NCI-H1436 (cell line): ENCODE data around the gene KRT86.
"Not testable (repeated sequence)": the region's sequence is repeated elsewhere in the genome, so short reads cannot be mapped to it uniquely, and the experiment has no call there.

ENCODE experiments used
- DNase-seq: peaks from one replicate; lab custom pipeline; 2025; lab: John Stamatoyannopoulos, UW

KRT86 gene

DNA sequence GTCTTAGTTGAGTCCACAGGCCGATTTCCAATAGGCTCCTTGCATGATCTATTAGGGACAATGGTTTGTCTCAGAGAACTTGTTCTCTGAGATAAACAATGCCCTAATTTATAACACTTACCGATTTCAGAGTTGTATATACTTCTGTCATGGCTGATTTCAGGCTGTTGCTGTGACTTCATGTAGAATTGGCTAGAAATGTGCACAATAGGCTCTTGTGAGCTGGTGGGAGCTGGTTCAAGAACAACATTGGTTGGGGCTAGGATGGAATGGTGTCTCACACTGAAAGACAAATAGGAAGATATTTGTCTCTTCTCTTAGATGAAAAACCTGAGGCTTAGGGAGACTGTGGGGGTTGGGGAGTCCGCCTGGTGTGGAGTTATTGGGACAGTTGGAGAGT is 6.7 kb upstream of the KRT86 start:
- DNase-seq, result no peak

DNA sequence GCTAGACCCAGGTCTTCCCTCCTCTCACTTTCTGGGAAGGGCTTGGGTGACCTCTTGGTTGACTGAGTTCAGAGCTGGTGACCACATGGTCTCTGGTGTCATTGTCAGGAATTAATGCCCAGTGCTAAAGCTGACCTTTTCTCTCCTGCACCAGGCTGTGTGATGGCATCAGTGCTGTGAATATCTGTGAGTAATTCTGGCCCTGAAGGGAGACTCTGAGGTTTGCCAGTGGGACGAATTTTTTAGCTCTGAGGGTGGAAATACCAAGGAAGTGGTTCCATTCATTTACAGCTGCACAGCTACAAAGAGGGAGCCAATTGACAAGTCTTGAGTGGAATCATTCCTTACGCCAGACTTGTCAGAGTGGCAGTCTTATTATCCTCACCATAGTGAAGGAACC is 6.2 kb upstream of the KRT86 start:
- no peak for DNase-seq

DNA sequence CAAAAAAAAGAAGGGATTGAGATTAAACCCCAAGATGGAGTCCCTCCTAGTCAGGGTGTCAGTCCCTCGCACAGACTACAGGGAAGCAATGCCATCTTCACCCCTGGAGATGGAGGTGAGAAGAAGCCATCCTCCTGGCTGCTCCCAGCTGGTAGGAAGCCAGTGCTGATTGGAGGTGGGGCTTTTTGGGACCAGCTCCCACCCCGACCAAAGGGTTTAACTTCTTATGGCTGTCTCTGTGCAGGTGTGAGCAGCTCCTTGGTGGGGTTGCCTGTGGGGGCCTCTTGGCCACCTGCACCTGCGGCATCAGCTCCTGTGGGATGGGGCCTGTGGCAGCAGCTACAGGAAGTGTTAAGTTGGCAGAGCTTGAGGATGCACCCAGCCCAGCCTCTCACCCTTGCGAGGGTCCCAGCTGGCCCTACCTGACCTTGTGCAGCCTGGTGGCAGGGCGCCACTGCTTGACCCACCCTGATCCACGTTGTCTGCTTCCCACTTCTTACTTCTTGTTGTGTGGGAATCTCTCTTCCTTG is 3.8 kb upstream of the KRT86 start:
- no peak for DNase-seq

DNA sequence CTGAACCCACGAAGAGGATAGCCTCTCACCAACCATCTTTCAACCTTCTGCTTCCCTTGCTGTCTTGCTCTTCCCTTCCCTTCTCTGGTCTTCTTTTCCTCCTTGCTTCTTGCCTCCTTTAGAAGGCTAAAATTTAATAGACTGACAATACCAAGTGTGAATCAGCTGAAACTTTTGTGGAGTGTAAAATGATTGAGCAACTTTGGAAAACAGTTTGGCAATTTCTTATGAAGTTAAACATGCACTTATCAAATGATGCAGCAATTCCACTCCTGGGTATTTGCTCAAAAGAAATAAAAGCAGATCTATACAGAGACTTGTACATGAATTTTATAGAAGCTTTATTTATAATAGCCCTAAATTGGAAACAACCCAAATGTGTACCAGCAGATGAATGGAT is 3.3 kb upstream of the KRT86 start:
- no peak for DNase-seq

DNA sequence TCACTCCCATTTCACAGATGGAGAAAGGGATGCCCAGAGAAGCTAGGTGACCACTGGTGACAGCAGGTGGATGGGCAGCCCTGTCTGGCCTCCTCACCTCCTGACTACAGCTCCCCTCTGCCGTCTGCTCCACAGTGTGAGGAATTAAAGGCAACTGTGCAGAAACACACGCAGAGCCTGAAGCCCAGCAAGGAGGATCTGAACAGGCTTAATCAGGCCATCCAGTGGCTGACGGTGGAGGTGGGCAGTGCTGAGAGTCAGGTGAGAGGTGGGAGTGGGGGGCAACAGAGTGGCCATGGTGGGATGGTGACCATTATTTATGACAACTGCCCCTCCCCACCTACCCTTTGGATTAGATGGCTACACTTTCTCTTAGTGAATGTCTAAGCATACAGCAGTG is 1.2 kb downstream of the KRT86 start:
- no peak for DNase-seq

DNA sequence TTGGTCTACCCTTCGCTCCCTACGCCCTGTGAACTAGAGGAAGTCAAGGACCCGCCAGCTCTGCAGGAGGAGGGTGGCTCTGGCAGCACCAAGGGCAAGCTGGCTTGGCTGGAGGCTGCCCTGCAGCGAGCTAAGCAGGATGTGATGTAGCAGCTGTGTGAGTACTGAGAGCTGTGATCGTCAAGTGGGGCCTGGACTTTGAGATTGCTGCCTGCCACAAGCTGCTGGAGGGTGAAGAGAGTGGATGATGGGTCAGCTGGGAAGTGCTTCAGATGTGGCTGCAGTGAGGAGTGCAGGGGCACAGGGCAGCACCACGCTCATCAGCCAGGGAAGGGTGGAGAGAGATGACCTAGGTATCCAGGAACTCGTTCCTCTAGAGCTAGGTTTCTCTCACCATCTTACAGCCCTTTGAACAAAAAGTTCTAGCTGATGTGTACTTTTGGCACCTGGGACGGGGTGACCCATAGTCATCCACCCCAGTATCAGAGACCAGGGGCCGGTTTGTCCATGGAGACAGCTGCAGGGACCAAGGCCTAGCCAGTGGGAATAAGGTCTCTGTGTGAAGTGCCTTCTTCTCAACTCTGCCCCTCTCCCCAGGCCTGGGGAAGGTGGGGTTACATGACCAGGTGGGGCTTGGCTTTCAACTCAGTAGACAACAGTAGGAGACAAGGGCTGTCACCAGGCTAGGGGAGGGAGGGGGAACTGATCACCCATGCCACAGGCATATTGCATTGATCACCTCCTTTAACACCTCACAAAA is 3.2 kb downstream of the KRT86 start:
- no peak for DNase-seq

DNA sequence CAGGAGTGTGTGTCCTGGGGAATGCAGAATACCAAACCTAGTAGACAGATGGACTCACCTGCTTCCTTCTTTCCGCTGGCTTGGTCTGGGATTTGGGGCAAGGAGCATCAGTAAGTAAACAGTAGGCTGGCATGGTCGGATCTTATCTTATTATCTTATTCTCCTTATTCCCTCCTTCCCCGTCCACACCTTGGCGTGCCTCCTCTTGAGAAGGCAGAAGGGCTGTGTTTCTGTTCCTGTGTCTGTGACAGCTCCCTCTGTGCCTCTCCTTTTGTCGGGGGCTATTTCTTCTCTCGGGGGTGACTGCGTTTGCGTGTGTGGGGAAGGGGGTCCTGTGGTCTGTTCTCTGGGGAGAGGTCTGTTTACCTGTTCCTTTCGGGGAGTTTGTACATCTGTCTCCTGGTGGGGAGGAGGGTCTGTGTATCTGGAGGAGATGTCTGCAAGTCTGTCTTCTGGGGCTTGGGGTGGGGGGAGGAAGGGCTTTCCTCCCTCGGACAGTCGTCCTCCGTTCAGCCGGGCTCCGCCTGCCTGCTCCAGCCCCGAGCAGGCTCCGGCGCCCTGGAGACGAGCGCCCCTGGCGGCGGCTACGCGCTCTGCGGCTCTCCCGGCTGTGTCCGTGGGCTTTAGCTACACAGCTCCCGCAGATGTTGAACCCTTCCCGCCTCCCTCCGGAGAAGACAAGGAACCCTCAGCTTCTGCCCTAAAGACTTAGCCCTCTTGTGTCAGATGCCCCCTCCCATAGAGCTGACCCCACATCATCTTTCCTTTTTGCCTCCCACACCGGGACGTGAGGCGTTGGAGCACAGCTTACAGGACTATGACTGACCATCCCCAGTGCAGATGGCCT is 4.4 kb downstream of the KRT86 start:
- peak; percentile 69 for DNase-seq

DNA sequence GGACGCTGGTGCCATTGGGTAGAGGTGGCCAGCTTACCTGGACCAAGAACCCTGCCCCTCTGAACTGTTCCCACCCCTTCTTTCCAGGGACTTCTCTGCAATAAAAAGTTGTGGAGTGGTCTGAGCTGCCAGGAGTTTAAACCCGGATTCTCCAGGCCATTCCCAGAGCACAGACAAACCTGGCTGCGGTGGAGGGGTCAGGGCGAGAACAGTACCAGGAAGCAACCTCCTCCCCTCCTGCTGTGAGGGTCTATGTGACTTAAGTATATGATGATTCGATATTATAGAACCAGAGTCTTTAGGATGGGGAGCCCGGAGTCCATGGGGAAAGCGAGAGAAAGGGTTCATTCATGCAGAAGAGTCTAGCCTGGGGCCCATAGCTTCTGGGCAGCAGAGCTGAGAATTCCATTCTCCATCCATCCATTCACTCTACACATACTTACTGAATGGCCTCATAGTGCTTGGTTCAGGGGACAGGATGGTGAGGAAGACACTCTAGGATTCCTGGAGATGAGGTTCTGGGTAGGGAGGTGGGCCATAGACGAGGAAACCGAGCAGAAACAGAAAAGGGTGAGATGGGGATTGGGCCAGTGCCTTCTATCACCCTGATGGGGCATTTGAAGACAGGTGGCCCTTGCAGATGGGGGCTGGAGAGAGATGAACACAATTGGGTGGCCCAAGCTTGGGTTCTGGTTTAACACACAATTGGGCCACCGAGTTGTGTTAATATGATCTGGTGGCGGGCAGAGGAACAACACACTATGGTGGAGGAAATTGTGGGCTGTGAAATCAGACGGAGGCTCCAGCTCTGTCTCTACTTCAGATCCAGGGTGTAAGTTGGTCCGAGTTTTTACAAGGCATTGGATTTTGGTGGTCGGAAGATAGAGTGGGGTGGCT is 5.2 kb downstream of the KRT86 start:
- DNase-seq, result no peak

DNA sequence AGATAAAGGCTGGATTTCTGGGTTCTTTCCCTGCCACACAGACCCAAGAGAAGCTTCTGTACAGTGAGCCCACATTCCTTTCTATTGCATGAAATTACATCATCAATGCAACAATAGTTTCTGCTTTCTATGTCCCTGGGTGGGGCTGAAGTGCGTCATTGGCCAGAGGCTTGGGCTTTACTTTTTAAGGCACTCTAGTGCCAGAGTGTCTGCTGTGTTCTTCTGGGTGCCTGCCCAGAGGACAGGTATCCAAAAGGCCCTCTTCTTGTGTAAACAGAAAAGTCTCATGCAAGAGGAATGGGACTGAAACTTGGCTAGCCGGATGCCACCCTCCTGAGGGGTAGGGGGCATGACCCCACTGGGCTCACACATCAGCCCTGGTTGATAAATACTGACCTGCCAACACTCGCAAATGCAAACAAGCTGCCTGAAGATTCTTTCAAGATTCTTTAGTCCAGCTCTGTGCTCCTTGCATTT is 5.9 kb downstream of the KRT86 start:
- no peak for DNase-seq

DNA sequence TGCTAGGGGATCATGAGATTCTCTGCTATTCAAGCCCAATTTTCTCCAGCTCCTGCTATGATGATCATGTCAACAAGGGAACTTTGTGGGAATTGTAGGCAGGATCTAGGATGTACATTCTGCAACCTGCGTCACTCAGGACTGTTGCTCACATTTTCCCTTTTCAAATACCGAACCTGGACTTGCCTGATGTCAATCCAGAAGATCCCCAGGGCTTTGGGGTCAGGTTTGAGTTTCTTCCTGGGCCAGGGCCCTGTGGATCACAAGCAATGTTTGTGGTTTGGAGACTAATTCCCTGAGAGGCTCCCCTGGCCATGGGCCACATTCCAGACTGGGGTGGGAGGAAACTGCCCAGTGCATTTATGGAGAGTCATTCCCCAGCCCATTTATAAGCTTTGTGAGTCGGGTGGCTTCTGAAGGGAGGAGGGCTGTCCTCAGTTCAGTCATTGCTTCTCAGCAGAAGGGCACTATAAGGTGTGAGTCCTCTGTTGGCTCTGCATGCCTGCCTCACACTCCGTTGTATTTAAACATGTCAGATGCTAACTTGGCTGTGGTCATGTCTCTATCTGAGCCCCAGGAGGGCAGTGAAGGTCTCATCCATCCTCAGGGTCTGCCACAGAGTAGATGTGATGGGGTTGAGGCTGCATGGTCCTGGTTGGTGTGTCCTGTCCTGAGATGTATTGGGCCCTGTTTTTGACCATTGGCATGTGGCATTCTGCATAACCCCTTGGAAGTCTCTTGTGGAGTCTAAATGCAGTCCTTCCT is 6.5 kb downstream of the KRT86 start:
- DNase-seq, result no peak

DNA sequence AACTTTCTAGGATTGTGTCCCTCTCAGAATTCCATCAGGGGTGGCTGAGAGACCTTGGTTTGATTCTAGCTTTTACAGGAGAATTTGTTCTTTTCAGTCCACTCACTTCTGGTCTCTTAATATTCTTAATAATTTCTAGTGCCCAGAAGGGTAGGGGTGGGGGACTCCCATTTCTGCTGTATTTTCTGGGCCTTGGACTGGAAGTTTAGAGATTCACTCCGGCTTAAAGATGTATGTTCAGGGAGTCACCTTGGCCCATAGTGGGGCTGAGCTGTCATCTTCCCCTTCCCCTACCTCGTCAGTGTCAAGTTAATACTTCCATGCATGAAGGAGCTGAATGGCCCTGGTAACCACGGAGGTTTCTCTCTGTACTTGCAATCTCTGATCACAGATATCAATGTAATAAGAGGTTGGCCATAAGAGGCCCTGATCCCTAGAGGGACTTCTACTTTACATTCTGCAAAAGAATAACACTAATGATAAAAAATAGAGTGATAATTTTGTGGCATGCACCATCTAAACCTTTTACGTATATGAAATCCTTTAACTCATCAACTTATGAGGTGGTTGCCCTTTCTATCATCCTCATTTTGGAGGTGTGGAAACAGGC is 10.2 kb downstream of the KRT86 start:
- no peak for DNase-seq

DNA sequence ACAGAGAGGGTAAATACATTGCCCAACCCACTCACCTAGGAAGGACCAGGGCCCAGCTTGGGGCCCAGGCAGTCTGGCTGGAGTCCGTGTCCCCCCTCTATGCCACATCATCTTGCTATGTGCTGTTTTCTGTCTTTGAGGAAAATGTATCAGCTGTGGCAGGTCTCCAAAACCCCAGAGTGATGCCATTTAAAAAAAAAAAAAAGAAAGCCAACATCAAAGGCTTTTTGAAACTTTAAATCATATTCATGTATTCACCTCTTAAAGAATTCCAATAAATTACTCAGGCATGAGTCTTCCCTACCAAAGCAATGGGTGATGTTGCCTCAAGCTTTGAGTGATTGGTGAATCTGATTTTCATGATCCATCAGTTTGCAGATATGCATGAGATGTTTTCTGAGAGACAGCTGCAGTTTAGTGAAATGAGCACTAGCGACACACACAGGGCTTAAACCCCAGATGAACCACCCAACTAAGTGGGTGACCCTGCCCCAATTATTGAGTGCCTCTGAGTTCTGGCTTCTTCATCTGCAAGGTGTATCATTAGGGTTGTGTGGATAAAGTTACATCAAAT is 10.8 kb downstream of the KRT86 start:
- DNase-seq, result no peak

DNA sequence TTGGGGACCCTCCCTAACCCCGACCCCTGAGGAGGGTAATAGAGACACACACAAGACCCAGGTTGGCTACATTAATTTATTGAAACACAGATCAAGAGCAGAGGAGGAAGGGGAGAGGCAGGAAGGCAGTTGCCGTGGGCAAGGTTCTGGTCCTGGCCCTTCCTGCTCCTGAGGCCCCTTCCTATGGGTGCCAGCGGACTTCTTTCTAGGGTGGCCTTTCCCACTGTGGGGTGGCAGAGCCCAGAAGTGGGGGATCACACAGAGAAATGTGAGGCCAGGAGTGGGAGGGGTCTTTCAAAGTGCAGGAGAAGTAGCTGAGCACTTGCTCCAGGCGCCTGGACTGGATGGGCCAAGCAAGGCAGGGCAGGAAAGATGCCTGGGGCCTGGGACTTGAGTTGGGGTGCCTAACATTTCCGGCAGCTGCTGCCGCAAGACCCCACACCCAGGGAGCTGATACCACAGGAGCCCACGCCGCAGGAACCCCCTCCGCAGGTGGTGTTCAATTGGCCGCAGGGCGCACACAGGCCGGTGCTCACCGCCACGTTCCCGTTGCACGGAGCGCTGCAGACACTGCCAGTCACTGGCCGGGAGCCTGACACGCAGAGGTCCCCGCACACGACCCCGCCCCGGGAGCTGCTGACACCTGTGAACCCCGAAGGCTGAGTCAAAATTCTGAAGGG is 11.5 kb downstream of the KRT86 start:
- DNase-seq, result no peak

DNA sequence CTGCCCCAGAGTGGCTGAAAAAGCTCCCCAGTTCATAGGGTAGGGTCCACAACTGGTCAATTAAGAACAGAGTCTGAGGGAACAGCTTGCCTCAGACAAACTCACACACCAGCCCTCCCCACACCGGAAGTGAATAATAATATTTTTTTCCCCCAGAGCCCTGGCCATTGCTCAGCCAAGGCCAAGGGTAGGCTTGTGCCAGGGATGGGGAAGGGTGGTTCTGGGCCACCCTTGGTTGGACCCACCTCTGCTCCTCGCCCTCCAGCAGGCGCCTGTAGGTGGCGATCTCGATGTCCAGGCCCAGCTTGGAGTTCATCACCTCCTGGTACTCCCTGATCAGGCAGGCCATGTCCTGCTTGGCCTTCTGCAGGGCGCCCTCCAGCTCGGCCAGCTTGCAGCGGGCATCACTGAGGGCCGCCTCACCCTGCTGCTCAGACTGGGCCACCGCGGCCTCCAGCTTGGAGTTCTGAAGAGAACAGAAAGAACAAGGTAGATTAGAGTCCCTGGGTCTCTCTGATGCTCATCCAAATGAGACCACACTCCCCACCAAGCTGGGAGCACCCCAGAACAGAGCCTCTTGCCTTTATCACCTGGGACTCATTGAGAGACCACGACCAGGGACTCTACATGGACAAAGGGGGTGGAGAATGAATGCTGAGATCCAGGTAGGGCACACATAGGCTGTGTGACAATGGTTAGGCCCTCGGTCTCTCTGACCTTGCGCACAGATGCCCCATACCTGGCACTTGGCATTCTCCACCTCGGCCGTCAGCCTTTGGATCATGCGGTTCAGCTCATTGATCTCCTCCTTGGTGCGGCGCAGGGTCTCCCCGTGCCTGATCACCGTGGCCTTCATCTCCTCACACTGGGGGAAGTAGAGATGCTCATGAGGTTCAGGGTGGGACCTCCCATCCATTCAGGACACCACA is 12.7 kb downstream of the KRT86 start:
- DNase-seq, result not testable (repeated sequence)

DNA sequence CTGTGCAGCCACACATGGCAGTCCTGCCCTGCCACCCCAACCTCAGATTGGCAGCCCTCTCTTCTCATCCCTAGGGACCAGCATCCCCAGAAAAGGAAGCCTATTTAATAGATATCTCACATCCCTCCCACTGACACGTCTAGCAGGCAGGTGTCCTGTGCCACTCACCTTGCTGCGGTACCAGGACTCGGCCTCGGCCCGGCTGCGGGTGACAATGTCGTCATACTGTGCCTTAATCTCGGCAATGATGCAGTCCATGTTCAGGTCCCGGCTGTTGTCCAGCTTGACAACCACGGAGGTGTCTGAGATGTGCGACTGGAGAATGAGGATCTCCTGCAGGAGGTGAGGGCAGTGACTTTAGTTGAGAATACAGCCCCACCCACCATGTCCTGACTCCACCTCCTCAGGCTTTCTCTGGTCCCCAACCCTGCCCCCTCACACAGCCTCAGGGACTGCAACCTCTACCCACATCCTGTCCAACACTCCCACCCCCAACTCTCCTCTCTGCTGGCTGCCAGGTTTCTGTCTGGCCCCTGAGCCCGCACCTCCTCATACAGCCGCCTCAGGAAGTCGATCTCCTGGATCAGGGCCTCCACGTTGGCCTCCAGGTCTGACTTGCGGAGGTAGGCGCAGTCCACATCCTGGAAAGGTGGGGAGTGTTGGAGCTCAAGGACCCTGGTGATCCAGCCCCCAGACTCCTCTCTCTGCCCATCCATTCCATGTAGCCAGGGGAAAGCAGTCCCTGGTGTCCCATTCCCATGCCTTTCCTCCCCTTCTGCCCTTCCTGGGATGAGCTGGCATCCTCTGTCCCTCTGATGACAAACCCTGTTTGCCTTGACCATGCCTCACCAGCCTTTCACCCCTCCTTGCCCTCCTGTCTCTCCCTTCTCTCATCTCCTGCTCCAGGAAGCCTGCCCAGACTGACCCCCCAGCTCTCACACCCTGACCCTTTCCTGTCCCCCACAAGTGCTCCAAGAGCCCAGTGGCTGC is 13.7 kb downstream of the KRT86 start:
- DNase-seq, result not testable (repeated sequence)

DNA sequence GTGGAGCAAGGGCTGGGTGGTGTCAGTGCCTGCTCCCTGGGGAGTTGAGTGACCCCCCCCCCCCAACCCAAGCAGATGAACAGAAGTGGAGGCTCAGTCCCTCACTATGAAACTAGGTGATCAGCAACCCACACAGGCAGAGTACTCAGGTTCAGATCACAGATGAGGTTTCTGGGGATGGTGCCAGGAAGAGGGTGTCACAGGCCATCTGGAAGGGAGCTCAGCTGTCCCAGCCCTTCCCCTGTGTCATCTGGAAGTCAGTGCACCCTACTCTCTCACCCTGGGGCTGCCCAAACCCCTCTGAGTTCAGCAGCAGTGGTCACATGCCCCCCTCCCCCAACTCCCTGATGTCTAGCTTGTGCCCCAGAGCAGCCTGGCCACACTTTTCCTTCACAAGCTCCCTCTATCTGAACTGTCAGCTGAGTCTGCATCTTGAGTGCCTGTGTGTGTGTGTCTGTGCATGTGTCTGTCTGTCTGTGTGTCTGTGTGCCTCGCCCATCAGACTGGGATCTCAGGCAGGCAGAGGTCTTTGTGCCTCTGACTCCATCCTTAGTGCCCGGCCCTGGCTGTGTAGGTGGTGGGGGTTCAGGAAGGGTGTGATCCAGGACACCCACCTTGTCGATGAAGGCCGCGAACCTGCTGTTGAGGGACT is 16.2 kb downstream of the KRT86 start:
- not testable (repeated sequence) for DNase-seq
